Esophagus squamous epithelium (tissue), 5 donors: ENCODE data around the gene ZIC4. TPM values are rescaled to one million over a fixed set of nuclear protein-coding genes. Genes with fewer than 3 reads are reported as not detected.
A peak's percentile ranks its signal among the peaks of the same experiment; 100 is the strongest.

Experiments used
- DNase-seq: peaks from one replicate; lab custom pipeline; 2025; lab: John Stamatoyannopoulos, UW
- H3K27ac ChIP-seq, 4 donors: fragments of 200-600 bp; sonication (generic); one replicate each; pipeline ENCODE4 v1.5.1; 2016 to 2019; ENCODE audit warnings: mild to moderate bottlenecking in 1 of 4
- H3K27me3 ChIP-seq, 4 donors: fragments of 200-600 bp; sonication (generic); 1 replicate in 3 of 4; 2 replicates in 1 of 4; pipeline versions ENCODE4 v1.5.1 to v1.6.0; 2017 to 2021; ENCODE audit warnings: antibody characterized with exemption in 1 of 4
- H3K36me3 ChIP-seq, 3 donors: fragments of 200-600 bp; sonication (generic); one replicate each; pipeline ENCODE4 v1.5.1; 2016 to 2019
- H3K4me1 ChIP-seq, 3 donors: fragments of 200-600 bp; sonication (generic); one replicate each; pipeline ENCODE4 v1.5.1; 2017 to 2019
- H3K4me3 ChIP-seq, 4 donors: fragments of 200-600 bp; sonication (generic); 1 replicate in 3 of 4; 2 replicates in 1 of 4; pipeline ENCODE4 v1.5.1; 2016 to 2019; ENCODE audit warnings: mild to moderate bottlenecking in 2 of 4, moderate library complexity in 1 of 4
- H3K9me3 ChIP-seq, 3 donors: fragments of 200-600 bp; sonication (generic); one replicate each; pipeline ENCODE4 v1.5.1; 2016 to 2019
- CTCF ChIP-seq, 6 experiments: fragments of 450-650 bp in 4 of 6; fragments of 200-600 bp in 2 of 6; sonication (generic) in 2 of 6; IDR thresholded peaks; one replicate each; pipeline ENCODE4 v1.5.1; 2016 to 2019; ENCODE audit warnings: antibody characterized with exemption in 6 of 6, mild to moderate bottlenecking in 4 of 6, moderate library complexity in 4 of 6
- POLR2A ChIP-seq, 4 donors: fragments of 450-650 bp; IDR thresholded peaks; one replicate each; pipeline ENCODE4 v1.6.1; 2017; ENCODE audit warnings: antibody characterized with exemption in 4 of 4, mild to moderate bottlenecking in 4 of 4, moderate library complexity in 3 of 4
- WGBS, 2 donors: methylation state at CpG; one replicate each; pipeline ENCODE4 v1.1.5; 2018; 5-methylcytosine and 5-hydroxymethylcytosine counted together
- intact Hi-C: fragments of 100-400 bp; cut with DNase I; formaldehyde crosslinking; loops from one replicate; pipeline ENCODE4 v1.15.0; 2022
- total RNA-seq, 4 donors: library from RNA; depleted of rRNA; stranded (reverse); fragments of >200 nt; gene quantifications; one replicate each; pipeline ENCODE4 v1.1.0, GENCODE V29; 2016
- donor health status: DM: yes; HTN: yes; CAD: no.

ZIC4 gene
- total RNA-seq, 4 donors from 2014 or later: not detected

- Histone ChIP-seq H3K4me1 (peaks cover 17 to 55% (median 39%) of the 10 kb centered on the region in 3 donors), H3K27ac (no peak overlapping the region), H3K27me3 (peaks cover 17 to 100% (median 52%) of the 10 kb centered on the region in 4 donors), H3K4me3 (no peak overlapping the region), H3K36me3 (no peaks in the 10 kb centered on the region), H3K9me3 (peaks cover 0 to 35% (median 17%) of the 10 kb centered on the region in 3 donors)
- intact Hi-C loops: no loop called here
- 25 to 27% methylated on average over 18 of the region's 18 CpGs for WGBS, 2 donors
- no peak for TF ChIP-seq POLR2A (IDR thresholded peaks at IDR 0.05)
- TF ChIP-seq CTCF (IDR thresholded peaks at IDR 0.05): no peak
- DNase-seq: no peak
Observed at GRCh38 chr3:147414390-147415138, 8.2 kb upstream of the ZIC4 start.

GRCh38 chr3:147413686-147414389 is 7.5 kb upstream of the ZIC4 start:
- no peaks in the 10 kb centered on the region for H3K36me3 ChIP-seq
- DNase-seq: no peak
- peak overlapping the region in 2 of 4 donors; percentile 26 to 52 for H3K4me3 ChIP-seq
- H3K4me1 ChIP-seq: peaks cover 18 to 54% (median 33%) of the 10 kb centered on the region in 3 donors
- no peak overlapping the region for H3K27ac ChIP-seq
- H3K9me3 ChIP-seq: peaks cover 0 to 35% (median 20%) of the 10 kb centered on the region in 3 donors
- TF ChIP-seq POLR2A (IDR thresholded peaks at IDR 0.05) (no peak), CTCF (IDR thresholded peaks at IDR 0.05) (no peak)
- intact Hi-C loops: no loop called here
- 9 to 12% methylated on average over 23 to 24 of the region's 24 CpGs for WGBS, 2 donors
- H3K27me3 ChIP-seq: peaks cover 18 to 100% (median 55%) of the 10 kb centered on the region in 4 donors

- Histone ChIP-seq H3K27ac (no peak overlapping the region), H3K36me3 (no peaks in the 10 kb centered on the region), H3K27me3 (peaks cover 21 to 100% (median 57%) of the 10 kb centered on the region in 4 donors), H3K4me1 (peaks cover 18 to 51% (median 31%) of the 10 kb centered on the region in 3 donors), H3K4me3 (peak overlapping the region in 2 of 4 donors; percentile 26 to 52), H3K9me3 (peaks cover 0 to 41% (median 23%) of the 10 kb centered on the region in 3 donors)
- TF ChIP-seq CTCF (IDR thresholded peaks at IDR 0.05): no peak
- no peak for TF ChIP-seq POLR2A (IDR thresholded peaks at IDR 0.05)
- WGBS, 2 donors: 10 to 13% methylated on average over 12 to 35 of the region's 37 CpGs
- intact Hi-C loops: no loop called here
- no peak for DNase-seq
Observed at GRCh38 chr3:147412917-147413685, 6.8 kb upstream of the ZIC4 start.

- intact Hi-C loops: no loop called here
- no peak overlapping the region for H3K27ac ChIP-seq
- H3K4me1 ChIP-seq: peaks cover 18 to 56% (median 31%) of the 10 kb centered on the region in 3 donors
- 21 to 24% methylated on average over 22 to 25 of the region's 32 CpGs for WGBS, 2 donors
- DNase-seq: no peak
- H3K9me3 ChIP-seq: peaks cover 0 to 47% (median 23%) of the 10 kb centered on the region in 3 donors
- no peak for TF ChIP-seq POLR2A (IDR thresholded peaks at IDR 0.05)
- TF ChIP-seq CTCF (IDR thresholded peaks at IDR 0.05): no peak
- peaks cover 28 to 100% (median 62%) of the 10 kb centered on the region in 4 donors for H3K27me3 ChIP-seq
- no peaks in the 10 kb centered on the region for H3K36me3 ChIP-seq
- peak overlapping the region in 1 of 4 donors; percentile 52 for H3K4me3 ChIP-seq
Observed at GRCh38 chr3:147412261-147412916, 6.0 kb upstream of the ZIC4 start.
